H9 (cell line): ENCODE results near the gene TMED3. TPM values are rescaled to one million over a fixed set of nuclear protein-coding genes. Genes with fewer than 3 reads are reported as not detected.

Experiments used
- DNase-seq: peaks from one replicate; pipeline ENCODE4 v3.0.0-alpha.2; 2017
- H2AFZ ChIP-seq: one replicate; pipeline ENCODE4 v1.6.1; 2013; ENCODE audit warnings: mild to moderate bottlenecking, low read length, control low read depth, moderate library complexity
- H2AK5ac ChIP-seq: 2 replicates; pipeline ENCODE4 v1.6.1; 2013; ENCODE audit warnings: low read length, control low read depth, mixed read lengths; ENCODE audit not compliant: insufficient read length
- H2BK120ac ChIP-seq: one replicate; pipeline ENCODE4 v1.6.1; 2013; ENCODE audit warnings: low read depth, mild to moderate bottlenecking, low read length, control low read depth, inconsistent platforms; ENCODE audit not compliant: poor library complexity, severe bottlenecking
- H2BK12ac ChIP-seq: 2 replicates; pipeline ENCODE4 v1.6.1; 2013; ENCODE audit warnings: low read length, control low read depth, mixed read lengths, low read depth; ENCODE audit not compliant: insufficient read length
- H2BK15ac ChIP-seq: 2 replicates; pipeline ENCODE4 v1.6.1; 2013; ENCODE audit warnings: low read depth, low read length, control low read depth
- H2BK20ac ChIP-seq: one replicate; pipeline ENCODE4 v1.6.1; 2013; ENCODE audit warnings: low read depth, mild to moderate bottlenecking, low read length, control low read depth, inconsistent platforms; ENCODE audit not compliant: poor library complexity, severe bottlenecking
- H2BK5ac ChIP-seq: 2 replicates; pipeline ENCODE4 v1.6.1; 2013; ENCODE audit warnings: low read length, control low read depth, mixed read lengths; ENCODE audit not compliant: insufficient read length
- H3K14ac ChIP-seq: 2 replicates; pipeline ENCODE4 v1.6.1; 2013; ENCODE audit warnings: low read length, control low read depth; ENCODE audit not compliant: insufficient read depth
- H3K18ac ChIP-seq: 2 replicates; pipeline ENCODE4 v1.6.1; 2013; ENCODE audit warnings: low read depth, mild to moderate bottlenecking, mixed read lengths, low read length, control low read depth; ENCODE audit not compliant: insufficient read length
- H3K23ac ChIP-seq: 2 replicates; pipeline ENCODE4 v1.6.1; 2013; ENCODE audit warnings: low read length, control low read depth, mixed read lengths, low read depth; ENCODE audit not compliant: insufficient read length
- H3K23me2 ChIP-seq: 2 replicates; pipeline ENCODE4 v1.6.1; 2013; ENCODE audit warnings: low read depth, mild to moderate bottlenecking, mixed read lengths, low read length, control low read depth; ENCODE audit not compliant: insufficient read length, poor library complexity, severe bottlenecking
- H3K27ac ChIP-seq: 2 replicates; pipeline ENCODE4 v1.5.1; 2013; ENCODE audit warnings: low read length, control low read depth, mixed read lengths, low read depth; ENCODE audit not compliant: insufficient read length
- H3K27me3 ChIP-seq: 2 replicates; pipeline ENCODE4 v1.6.1; 2013; ENCODE audit warnings: low read length, control low read depth, inconsistent platforms; ENCODE audit not compliant: insufficient read depth
- H3K4ac ChIP-seq: 2 replicates; pipeline ENCODE4 v1.6.1; 2013; ENCODE audit warnings: low read depth, mild to moderate bottlenecking, control low read depth, inconsistent platforms, low read length, moderate library complexity
- H3K4me1 ChIP-seq: 2 replicates; pipeline ENCODE4 v1.6.1; 2013; ENCODE audit warnings: low read length, control low read depth, inconsistent platforms; ENCODE audit not compliant: insufficient read depth
- H3K4me2 ChIP-seq: 2 replicates; pipeline ENCODE4 v1.6.1; 2013; ENCODE audit warnings: low read length, control low read depth, mixed read lengths; ENCODE audit not compliant: insufficient read length, insufficient read depth
- H3K56ac ChIP-seq: 2 replicates; pipeline ENCODE4 v1.6.1; 2013; ENCODE audit warnings: low read depth, mild to moderate bottlenecking, mixed read lengths, low read length, control low read depth; ENCODE audit not compliant: insufficient read length
- H3K79me1 ChIP-seq: 2 replicates; pipeline ENCODE4 v1.6.1; 2013; ENCODE audit warnings: low read depth, mild to moderate bottlenecking, moderate library complexity, low read length, control low read depth, inconsistent platforms; ENCODE audit not compliant: insufficient read depth, poor library complexity, severe bottlenecking
- H3K79me2 ChIP-seq: 2 replicates; pipeline ENCODE4 v1.6.1; 2013; ENCODE audit warnings: low read length, control low read depth, inconsistent platforms; ENCODE audit not compliant: insufficient read depth
- H3K9ac ChIP-seq: 2 replicates; pipeline ENCODE4 v1.6.1; 2013; ENCODE audit warnings: low read length, control low read depth, mixed read lengths; ENCODE audit not compliant: insufficient read length; ENCODE audit errors: extremely low read depth
- H3K9me3 ChIP-seq: one replicate; pipeline ENCODE4 v1.6.1; 2013; ENCODE audit warnings: low read depth, low read length, inconsistent platforms; ENCODE audit not compliant: control insufficient read depth
- H3T11ph ChIP-seq: one replicate; pipeline ENCODE4 v1.6.1; 2013; ENCODE audit warnings: mild to moderate bottlenecking, low read length, control low read depth, inconsistent platforms
- H4K20me1 ChIP-seq: one replicate; pipeline ENCODE4 v1.6.1; 2013; ENCODE audit not compliant: control insufficient read depth, insufficient read length, insufficient read depth
- H4K5ac ChIP-seq: 2 replicates; pipeline ENCODE4 v1.6.1; 2013; ENCODE audit warnings: low read depth, mild to moderate bottlenecking, mixed read lengths, low read length, control low read depth; ENCODE audit not compliant: insufficient read length
- H4K8ac ChIP-seq: replicated peaks from 2 replicates; pipeline ENCODE4 v1.6.1; 2013; ENCODE audit warnings: low read length, control low read depth, mixed read lengths, low read depth; ENCODE audit not compliant: insufficient read length
- H4K91ac ChIP-seq: 2 replicates; pipeline ENCODE4 v1.6.1; 2013; ENCODE audit warnings: low read depth, mild to moderate bottlenecking, moderate library complexity, mixed read lengths, low read length, control low read depth; ENCODE audit not compliant: insufficient read length
- H3K27ac Mint-ChIP-seq, 3 experiments: 2 replicates in 2 of 3; 3 replicates in 1 of 3; pipeline ENCODE4 v1.8.0; 2020 to 2021; ENCODE audit warnings: mixed read lengths in 3 of 3, mild to moderate bottlenecking in 1 of 3, moderate library complexity in 1 of 3
- H3K27me3 Mint-ChIP-seq: 2 replicates; pipeline ENCODE4 v1.8.0; 2021; ENCODE audit warnings: low read depth, mild to moderate bottlenecking, moderate library complexity, mixed read lengths
- H3K36me3 Mint-ChIP-seq, 3 experiments: 2 replicates in 2 of 3; 3 replicates in 1 of 3; pipeline ENCODE4 v1.8.0; 2020 to 2021; ENCODE audit warnings: low read depth in 3 of 3, mixed read lengths in 3 of 3; ENCODE audit not compliant: insufficient read depth in 1 of 3
- H3K4me1 Mint-ChIP-seq, 2 experiments: 2 replicates each; pipeline ENCODE4 v1.8.0; 2020; ENCODE audit warnings: mixed read lengths in 2 of 2
- H3K4me3 Mint-ChIP-seq, 2 experiments: 2 replicates in 1 of 2; 3 replicates in 1 of 2; pipeline ENCODE4 v1.8.0; 2020 to 2021; ENCODE audit warnings: mild to moderate bottlenecking in 2 of 2, mixed read lengths in 2 of 2, moderate library complexity in 1 of 2
- H3K9me3 Mint-ChIP-seq, 2 experiments: 2 replicates in 1 of 2; 3 replicates in 1 of 2; pipeline ENCODE4 v1.8.0; 2020; ENCODE audit warnings: mild to moderate bottlenecking in 2 of 2, mixed read lengths in 2 of 2, moderate library complexity in 1 of 2
- WGBS: extraction: QIAGEN DNeasy Blood & Tissue Kit; methylation state at CpG from one replicate; pipeline ENCODE4 v1.1.7; 2013; ENCODE audit warnings: missing lambda C conversion rate, low lambda C conversion rate, mixed read lengths; ENCODE audit not compliant: insufficient read length; ENCODE audit errors: extremely low coverage; 5-methylcytosine and 5-hydroxymethylcytosine counted together
- total RNA-seq: library from RNA; stranded (reverse); gene quantifications from 2 replicates; pipeline ENCODE4 v1.2.1, GENCODE V29; 2021
- TF ChIP-seq, protein P1 (sequence below): fragments of 200-600 bp; sonication (generic); conservative IDR thresholded peaks from 3 replicates; pipeline ENCODE4 v1.8.0; 2021; ENCODE audit warnings: antibody characterized with exemption, mild to moderate bottlenecking

TMED3 gene
- total RNA-seq, 1 experiment from 2014 or later = 46.4 TPM

DNA sequence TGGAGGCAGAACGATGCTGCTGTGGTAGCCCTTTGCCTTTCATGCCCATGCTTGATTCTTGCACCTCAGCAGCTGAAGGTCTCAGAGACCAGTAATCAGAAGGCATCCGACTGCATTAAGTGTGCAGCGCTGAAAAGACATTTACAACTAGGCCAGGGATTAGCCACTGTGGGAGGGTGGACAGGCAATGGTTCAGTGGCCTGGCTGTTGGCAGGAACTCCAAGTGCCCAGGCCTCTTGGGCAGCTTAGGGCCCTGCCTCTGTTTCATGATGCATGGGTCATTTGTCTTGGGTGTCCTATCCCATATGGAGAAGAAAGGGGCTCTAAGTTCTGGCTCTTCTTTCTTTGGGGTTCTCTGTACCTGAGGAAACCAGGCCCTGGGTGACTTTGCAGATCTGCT lies 11.4 kb downstream of the TMED3 start:
- no peak overlapping the region for H3K9ac ChIP-seq
- H2AK5ac ChIP-seq = no peak overlapping the region
- H4K91ac ChIP-seq = no peak overlapping the region
- H3K9me3 Mint-ChIP-seq = peaks cover 7 to 10% of the 10 kb centered on the region in 2 experiments
- H3K56ac ChIP-seq = no peak overlapping the region
- peaks cover 8% of the 10 kb centered on the region for H3K9me3 ChIP-seq
- H3K14ac ChIP-seq = no peak overlapping the region
- H2AFZ ChIP-seq = no peak overlapping the region
- H4K8ac ChIP-seq = no peak overlapping the region
- no peak overlapping the region for H3K23ac ChIP-seq
- H3K27ac Mint-ChIP-seq = no peak overlapping the region; a peak in 2 of 7 replicates
- no peaks in the 10 kb centered on the region for H3K4me1 Mint-ChIP-seq
- no peak overlapping the region for H3K4me3 Mint-ChIP-seq
- H3K79me2 ChIP-seq = no peaks in the 10 kb centered on the region
- no peak for DNase-seq
- H2BK20ac ChIP-seq = no peak overlapping the region
- no peak overlapping the region for H3K18ac ChIP-seq
- H3T11ph ChIP-seq = no peak overlapping the region
- no peak overlapping the region for H3K27ac ChIP-seq
- no CpG with 5 or more reads among the region's 3 CpGs for WGBS
- H2BK15ac ChIP-seq = no peak overlapping the region
- no peak overlapping the region for H2BK12ac ChIP-seq
- no peaks in the 10 kb centered on the region for H3K23me2 ChIP-seq
- H4K5ac ChIP-seq = no peak overlapping the region
- TF ChIP-seq, protein P1, sequence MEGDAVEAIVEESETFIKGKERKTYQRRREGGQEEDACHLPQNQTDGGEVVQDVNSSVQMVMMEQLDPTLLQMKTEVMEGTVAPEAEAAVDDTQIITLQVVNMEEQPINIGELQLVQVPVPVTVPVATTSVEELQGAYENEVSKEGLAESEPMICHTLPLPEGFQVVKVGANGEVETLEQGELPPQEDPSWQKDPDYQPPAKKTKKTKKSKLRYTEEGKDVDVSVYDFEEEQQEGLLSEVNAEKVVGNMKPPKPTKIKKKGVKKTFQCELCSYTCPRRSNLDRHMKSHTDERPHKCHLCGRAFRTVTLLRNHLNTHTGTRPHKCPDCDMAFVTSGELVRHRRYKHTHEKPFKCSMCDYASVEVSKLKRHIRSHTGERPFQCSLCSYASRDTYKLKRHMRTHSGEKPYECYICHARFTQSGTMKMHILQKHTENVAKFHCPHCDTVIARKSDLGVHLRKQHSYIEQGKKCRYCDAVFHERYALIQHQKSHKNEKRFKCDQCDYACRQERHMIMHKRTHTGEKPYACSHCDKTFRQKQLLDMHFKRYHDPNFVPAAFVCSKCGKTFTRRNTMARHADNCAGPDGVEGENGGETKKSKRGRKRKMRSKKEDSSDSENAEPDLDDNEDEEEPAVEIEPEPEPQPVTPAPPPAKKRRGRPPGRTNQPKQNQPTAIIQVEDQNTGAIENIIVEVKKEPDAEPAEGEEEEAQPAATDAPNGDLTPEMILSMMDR = no peak
- H3K79me1 ChIP-seq = peaks cover 4% of the 10 kb centered on the region
- H4K20me1 ChIP-seq = no peaks in the 10 kb centered on the region
- H2BK120ac ChIP-seq = no peak overlapping the region
- H3K4ac ChIP-seq = no peak overlapping the region
- H3K27me3 Mint-ChIP-seq = no peaks in the 10 kb centered on the region
- H3K27me3 ChIP-seq = no peaks in the 10 kb centered on the region
- H3K36me3 Mint-ChIP-seq = peaks cover 40 to 67% (median 52%) of the 10 kb centered on the region in 3 experiments
- H2BK5ac ChIP-seq = no peak overlapping the region
- no peak overlapping the region for H3K4me2 ChIP-seq
- H3K4me1 ChIP-seq = no peaks in the 10 kb centered on the region
